CD1c-positive myeloid dendritic cell (primary cell): ENCODE results near the gene MALT1.
A peak's percentile ranks its signal among the peaks of the same experiment; 100 is the strongest.
"Not testable (repeated sequence)": the region's sequence is repeated elsewhere in the genome, so short reads cannot be mapped to it uniquely, and the experiment has no call there.

Experiments used
- DNase-seq: peaks from one replicate; pipeline ENCODE4 v3.0.0-alpha.2; 2016; ENCODE audit errors: extremely low spot score

MALT1 gene

DNA sequence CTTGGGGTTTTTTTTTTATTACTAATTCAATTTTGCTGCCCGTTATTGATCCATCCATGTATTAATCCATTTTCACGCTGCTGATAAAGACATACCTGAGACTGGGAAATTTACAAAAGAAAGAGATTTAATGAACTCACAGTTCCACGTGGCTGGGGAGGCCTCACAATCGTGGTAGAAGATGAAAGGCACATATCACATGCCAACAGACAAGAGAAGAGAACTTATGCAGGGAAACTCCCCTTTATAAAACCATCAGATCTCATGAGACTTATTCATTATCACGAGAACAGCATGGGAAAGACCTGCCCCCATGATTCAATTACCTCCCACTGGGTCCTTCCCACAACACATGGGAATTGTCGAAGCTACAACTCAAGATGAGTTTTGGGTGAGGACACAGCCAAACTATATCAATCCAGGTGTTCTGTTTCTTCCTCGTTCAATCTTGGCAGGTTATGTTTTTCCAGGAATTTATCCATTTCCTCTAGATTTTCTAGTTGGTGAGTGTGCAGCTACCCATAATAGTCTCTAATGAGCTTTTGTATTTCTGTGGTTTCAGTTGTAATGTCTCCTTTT lies 18.0 kb upstream of the MALT1 start:
- DNase-seq: not testable (repeated sequence)

- DNase-seq: no peak
Observed at GRCh38 chr18:58653814-58654509, 17.3 kb upstream of the MALT1 start.

DNA sequence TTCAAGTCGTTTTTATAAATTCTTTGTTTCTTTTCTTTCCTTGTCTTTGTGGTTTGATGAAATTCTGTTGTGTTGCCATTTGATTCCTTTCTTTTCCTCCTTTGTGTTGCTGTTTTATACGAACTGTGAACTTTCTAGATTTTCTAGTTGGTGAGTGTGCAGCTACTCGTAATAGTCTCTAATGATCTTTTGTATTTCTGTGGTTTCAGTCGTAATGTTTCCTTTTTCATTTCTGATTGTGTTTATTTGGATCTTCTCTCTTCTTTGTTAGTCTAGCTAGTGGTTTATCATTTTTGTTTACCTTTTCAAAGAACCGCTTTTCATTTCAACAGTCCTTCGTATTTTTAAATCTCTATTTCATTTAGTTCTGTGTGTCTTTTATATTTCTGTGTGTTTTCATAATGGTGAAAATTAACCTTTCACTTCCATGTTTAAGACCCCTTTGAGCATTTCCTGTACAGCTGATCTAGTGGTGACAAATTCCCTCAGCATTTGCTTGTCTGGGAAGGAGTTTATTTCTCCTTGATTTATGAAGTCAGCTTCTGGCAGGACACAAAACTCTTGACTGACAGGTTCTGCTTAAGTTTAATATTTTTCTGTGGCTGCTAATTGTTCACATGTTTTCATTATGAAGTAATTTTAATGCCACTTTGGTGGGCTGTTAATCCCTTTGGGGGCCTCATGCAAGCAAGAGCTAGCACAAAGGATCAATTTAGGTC lies 16.2 kb upstream of the MALT1 start:
- DNase-seq: no peak

DNA sequence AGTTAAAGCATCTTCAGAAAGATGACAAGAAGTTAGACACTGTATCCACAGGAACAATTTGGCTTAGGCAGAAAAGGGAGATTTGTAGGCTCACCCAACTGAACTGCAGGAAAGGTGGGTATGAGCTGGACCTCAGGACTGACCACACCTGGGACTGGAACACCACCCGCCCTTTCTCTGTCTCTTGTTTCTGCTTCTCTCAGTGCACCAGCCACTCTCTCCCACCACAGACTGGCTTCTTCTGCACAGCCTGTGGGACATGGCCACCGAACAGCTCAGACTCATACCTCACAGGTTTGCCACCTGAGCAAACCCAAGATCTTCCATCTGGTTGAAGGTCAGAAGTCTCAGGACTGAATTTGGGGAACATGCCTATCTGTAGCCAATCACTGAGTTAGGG lies 14.2 kb upstream of the MALT1 start:
- DNase-seq: no peak

DNA sequence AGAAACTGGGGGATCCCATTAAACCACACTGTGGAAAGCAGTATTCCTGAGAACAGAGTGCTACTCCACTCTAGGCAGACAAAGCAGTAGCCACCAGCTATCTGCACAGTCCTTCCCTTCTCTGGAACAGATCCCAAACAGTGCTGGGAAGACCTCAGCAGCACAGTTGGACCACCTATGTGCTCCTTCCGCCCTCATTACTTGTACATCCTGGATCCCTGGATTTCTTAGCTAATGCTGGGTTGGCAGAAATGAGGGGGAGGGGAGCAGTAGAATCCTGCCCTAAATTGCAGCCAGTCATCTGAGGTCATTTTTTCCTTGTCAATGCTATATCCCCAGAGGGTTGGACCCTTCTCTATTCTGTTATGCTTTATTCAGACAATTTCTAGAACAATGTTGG lies 13.8 kb upstream of the MALT1 start:
- no peak for DNase-seq

GRCh38 chr18:58659691-58660090 lies 11.6 kb upstream of the MALT1 start:
- DNase-seq: no peak

GRCh38 chr18:58660915-58661314 lies 10.3 kb upstream of the MALT1 start:
- no peak for DNase-seq

DNA sequence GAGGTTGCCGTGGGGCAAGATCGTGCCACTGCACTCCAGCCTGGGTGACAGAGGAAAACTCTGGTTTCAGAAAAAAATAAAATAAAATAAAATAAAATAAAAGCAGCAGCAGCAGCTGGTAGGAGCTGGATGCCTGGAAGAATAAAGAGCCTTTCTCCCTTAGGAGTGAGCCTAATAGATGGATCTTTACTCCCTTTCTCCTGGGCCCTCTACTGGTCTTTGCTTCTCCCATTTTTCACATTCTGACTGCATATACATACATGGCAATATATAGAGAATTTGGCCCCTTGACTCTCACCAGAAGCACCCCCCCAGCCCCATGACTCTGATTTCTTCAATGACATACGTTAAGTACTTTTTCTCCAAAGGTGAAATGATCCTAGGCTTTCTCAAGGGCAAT lies 9.8 kb upstream of the MALT1 start:
- no peak for DNase-seq

GRCh38 chr18:58662118-58662517 lies 9.1 kb upstream of the MALT1 start:
- DNase-seq: no peak

DNA sequence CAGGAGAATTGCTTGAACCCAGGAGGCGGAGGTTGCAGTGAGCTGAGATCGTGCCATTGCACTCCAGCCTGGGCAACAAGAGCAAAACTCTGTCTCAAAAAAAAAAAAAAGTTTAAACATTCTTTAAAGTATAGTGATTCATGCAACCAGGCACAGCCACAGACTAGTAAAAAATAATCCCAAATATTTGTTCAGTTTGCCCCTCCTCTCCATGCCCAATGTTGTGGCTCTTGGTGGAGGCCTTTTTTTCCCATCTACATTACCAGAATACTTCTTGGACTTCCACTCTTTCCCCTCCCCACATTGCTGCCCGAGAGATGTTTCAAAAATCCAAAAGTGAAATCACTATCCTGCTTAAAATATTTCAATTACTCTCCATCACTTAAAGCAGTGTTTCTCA lies 5.1 kb upstream of the MALT1 start:
- DNase-seq: no peak

DNA sequence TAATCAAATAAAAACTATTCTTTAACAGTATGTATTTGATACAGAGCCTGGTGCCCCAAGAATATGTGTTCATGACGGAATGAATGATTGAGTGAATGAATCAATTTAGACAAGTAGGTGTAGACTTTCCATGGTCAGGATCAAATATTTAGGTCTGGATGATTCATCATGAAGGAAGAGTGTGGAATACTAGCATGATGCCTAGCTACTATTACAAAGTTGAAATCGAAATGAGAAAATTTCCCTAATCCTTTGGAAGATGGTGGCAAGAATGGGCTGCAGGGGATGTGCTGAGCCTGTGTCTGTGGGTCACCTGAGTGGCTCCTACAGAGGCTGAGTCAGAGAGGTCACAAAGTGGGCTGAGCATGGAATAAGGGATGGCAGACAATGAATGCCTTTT lies 3.1 kb upstream of the MALT1 start:
- DNase-seq: no peak

DNA sequence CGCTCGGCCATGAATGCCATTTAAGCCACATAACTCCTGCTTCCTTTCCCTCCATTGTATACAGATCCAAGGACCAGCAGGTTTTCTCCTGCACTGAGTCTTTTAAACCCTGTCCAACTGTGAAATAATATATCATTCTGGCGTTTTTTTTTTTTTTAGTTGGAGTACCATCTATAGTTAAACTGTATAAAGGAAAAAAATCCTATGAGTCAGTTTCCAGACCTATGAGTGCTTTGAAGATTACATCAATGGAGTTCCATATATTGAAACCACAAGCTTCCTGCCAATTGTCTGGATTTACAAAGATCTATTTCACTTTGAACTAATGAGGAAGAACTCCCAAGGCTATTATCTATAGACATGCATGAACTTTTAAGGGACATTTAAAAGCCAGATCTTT lies 2.4 kb upstream of the MALT1 start:
- peak; percentile 65 for DNase-seq

GRCh38 chr18:58669731-58670378 lies 1.4 kb upstream of the MALT1 start:
- peak; percentile 24 for DNase-seq

DNA sequence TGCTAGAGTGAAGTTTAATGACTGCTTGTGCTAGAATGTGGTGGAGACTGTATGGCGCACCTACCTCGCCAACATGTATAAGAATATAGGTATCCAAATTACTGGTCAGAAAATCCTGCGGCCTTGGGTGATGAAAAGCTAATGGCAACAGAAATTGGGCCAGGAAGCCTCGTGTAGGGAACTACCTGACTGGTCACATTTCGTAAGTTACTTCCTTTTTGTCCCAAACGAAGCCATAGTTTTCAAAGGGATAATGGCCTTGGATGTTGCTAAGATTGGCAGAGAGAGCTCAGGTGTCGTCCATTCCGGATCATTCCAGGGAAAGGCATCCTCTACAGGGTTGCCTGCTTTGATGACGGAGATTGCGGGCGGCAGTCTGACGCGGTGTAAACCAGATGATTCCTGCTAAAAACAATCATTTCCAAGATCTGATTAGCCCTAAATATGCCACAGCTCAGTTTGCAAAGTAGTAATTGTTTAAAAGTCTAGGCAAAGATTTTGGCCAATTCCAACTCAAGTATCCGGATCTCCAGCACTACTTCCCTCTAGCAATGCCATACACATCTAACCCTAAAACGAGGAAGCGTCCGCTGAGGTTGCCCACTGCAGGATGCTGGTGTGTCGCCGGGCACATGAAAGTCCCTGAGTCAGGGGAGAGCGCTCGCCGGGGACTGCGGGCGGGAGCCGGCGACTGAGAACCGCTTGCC lies 708 bp upstream of the MALT1 start:
- peak; percentile 39 for DNase-seq

DNA sequence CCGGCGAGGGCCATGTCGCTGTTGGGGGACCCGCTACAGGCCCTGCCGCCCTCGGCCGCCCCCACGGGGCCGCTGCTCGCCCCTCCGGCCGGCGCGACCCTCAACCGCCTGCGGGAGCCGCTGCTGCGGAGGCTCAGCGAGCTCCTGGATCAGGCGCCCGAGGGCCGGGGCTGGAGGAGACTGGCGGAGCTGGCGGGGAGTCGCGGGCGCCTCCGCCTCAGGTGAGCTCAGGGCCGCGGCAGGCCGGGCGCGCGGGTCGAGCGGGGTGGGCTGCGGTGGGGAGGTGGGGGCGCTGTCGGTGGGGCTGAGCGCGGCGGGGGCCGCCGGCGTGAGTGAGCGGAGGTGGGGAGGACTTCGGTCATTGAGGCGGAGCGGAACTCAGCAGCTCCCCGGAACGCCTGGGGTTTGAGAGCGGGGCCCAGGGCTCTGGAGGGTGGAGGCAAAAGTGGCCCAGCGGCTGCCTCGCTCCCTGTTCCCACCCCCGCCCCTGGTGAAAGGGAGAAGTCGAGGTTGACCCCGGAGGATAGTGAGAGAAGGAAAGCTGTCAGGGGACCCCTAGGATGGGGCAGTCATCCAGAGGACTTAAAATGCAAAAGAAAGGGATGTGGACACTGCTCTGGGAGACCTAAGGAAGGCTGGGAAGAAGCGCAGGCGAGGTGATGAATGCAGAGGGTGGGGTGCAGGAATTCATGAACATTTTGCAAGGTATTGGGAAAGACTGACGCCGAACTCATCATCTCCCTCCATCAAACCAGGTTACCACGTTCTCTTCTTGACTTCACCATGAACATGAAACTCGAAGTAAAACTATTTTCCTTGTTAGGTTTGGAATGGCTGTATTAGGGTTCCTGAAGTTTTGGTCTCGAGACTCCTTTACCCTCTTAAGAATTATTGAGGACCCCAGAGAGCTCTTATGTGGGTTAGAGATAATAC lies 633 bp downstream of the MALT1 start:
- DNase-seq: peak; percentile 62

DNA sequence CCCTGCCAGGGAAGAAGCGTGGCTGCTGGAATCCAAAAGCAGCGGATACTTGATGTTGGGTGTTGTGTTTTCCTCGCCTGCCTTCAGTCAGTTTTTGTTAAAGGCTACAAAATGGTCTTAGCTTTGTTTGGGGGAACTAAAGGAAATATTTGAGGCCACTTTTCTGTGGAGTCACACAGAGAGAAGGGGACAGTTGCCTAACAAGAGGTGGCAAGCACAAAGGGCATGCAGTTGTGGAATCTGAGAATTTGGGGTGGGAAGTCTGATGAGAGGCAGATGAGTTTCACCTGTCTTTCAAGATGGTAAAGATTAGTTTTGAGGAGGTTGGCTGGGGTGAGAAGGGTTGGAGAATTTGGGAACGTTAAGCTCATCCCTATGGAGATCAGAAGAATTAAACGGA lies 2.9 kb downstream of the MALT1 start:
- DNase-seq: no peak

DNA sequence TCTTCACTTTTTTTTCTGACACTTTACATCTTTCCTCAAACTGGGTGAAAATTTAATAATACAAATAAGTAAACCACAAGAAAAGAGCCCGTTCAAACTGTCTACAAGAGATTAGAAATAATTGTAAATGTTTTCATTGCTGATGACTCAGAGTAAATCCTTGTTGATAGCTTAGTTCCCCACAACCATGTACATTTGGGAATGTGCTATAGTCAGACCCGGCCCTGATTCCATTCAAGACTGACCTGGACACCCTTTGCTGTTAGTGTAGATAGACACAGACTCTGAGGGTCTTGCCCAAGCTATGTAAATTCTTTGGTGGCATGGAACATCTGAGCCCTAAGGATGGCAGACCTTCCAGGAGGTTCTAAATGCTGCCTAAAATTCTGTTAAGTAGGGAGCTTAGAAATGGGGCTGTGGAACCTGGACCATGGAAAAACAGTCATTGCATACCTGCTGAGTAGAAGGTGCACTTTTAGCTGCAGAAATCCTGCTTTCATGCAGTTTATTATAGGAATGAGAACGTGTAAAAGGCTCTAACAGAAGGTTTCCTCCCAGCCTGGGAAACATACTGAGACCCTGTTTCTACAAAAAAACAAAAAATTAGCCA lies 3.7 kb downstream of the MALT1 start:
- DNase-seq: no peak

GRCh38 chr18:58676270-58676669 lies 5.0 kb downstream of the MALT1 start:
- no peak for DNase-seq

DNA sequence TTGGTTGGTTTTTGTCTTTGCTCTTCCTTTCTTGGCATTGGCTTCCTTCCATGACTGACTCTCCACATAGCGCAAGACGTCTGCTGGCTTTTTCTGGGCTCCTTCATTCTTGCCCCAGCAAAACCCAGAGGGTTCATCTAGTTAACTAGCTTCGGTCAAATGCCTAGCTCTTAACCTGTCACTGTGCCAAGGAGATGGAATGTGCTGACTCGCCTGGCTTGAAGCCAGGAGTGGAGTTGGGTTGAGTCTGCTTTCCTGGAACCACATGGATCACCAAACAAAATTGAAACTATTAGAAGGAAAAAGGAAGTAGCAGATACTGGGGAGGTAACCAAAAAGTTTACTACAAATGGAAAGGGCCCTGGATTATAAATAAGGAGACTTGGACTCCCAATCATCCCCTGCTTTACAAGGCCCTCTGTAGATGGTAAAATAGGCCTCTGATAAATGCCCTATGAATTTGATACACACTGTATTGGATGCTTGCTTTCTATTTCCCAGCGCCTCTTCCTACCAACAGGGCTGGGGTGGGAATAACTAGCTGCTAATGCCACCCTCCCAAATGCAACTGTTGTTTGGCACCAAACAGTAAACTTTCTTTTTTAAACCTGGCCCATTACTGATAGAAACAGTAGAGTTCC lies 11.3 kb downstream of the MALT1 start:
- peak; percentile 32 for DNase-seq

GRCh38 chr18:58687871-58688308 lies 16.6 kb downstream of the MALT1 start:
- no peak for DNase-seq
